PC-3 (cell line): ENCODE data around the gene SEMA4B. TPM values are rescaled to one million over a fixed set of nuclear protein-coding genes. Genes with fewer than 3 reads are reported as not detected.

Source experiments
- ATAC-seq: fragments of 200-7000 bp; cut with Tn5 transposase; 2 replicates; pipeline ENCODE4 v1.9.1; 2020; ENCODE audit warnings: mild to moderate bottlenecking, moderate library complexity
- BruUV-seq: library from RNA; stranded (reverse); fragments of 400-500 nt; replicated peaks from 2 replicates; lab custom pipeline; 2021; lab: Mats Ljungman, UMichigan
- CTCF ChIA-PET: fragments of 300-600 bp; sonication (Branson Sonifier 250); formaldehyde crosslinking; loops from one replicate; lab custom pipeline; 2022; ENCODE audit warnings: antibody characterized with exemption; lab: Charles Lee
- POLR2A ChIA-PET: fragments of 300-600 bp; sonication (Branson Sonifier 250); formaldehyde crosslinking; loops from one replicate; lab custom pipeline; 2022; ENCODE audit warnings: antibody characterized with exemption; ENCODE audit not compliant: unreplicated experiment; lab: Charles Lee
- DNase-seq: peaks from one replicate; pipeline ENCODE4 v3.0.0-alpha.2; 2015
- H2AFZ ChIP-seq: fragments of 300-600 bp; sonication (generic); 2 replicates; pipeline ENCODE4 v1.6.0; 2016; ENCODE audit warnings: antibody characterized with exemption, low read length
- H3F3A ChIP-seq: fragments of 300-600 bp; sonication (generic); one replicate; pipeline ENCODE4 v1.6.0; 2017; ENCODE audit warnings: antibody characterized with exemption, low read length, control low read depth, mild to moderate bottlenecking; ENCODE audit not compliant: unreplicated experiment
- H3K27ac ChIP-seq: fragments of 300-600 bp; sonication (generic); 2 replicates; pipeline ENCODE4 v1.5.1; 2016; ENCODE audit warnings: mild to moderate bottlenecking, low read length
- H3K27me3 ChIP-seq: fragments of 300-600 bp; sonication (generic); 2 replicates; pipeline ENCODE4 v1.6.1; 2016; ENCODE audit warnings: low read length, mixed read lengths
- H3K36me3 ChIP-seq: fragments of 300-600 bp; sonication (generic); 2 replicates; pipeline ENCODE4 v1.6.1; 2016; ENCODE audit warnings: low read depth, mixed run types, low read length, mixed read lengths
- H3K4me1 ChIP-seq: fragments of 300-600 bp; sonication (generic); 2 replicates; pipeline ENCODE4 v1.5.1; 2016; ENCODE audit warnings: low read length; ENCODE audit not compliant: insufficient read depth
- H3K4me2 ChIP-seq: fragments of 300-600 bp; sonication (generic); 2 replicates; pipeline ENCODE4 v1.6.0; 2016; ENCODE audit warnings: low read length
- H3K4me3 ChIP-seq: fragments of 300-600 bp; sonication (generic); 2 replicates; pipeline ENCODE4 v1.5.1; 2016; ENCODE audit warnings: mild to moderate bottlenecking, low read length, mixed read lengths
- H3K79me2 ChIP-seq: fragments of 300-600 bp; sonication (generic); 2 replicates; pipeline ENCODE4 v1.6.1; 2017; ENCODE audit warnings: low read length, mixed read lengths
- H3K9ac ChIP-seq: fragments of 300-600 bp; sonication (generic); 2 replicates; pipeline ENCODE4 v1.6.0; 2016; ENCODE audit warnings: mild to moderate bottlenecking, low read length
- H3K9me2 ChIP-seq: fragments of 300-600 bp; sonication (generic); replicated peaks from 2 replicates; pipeline ENCODE4 v1.6.1; 2016; ENCODE audit warnings: mixed run types, low read length, mixed read lengths
- H3K9me3 ChIP-seq: fragments of 300-600 bp; sonication (generic); 2 replicates; pipeline ENCODE4 v1.6.1; 2016; ENCODE audit warnings: low read length, mixed read lengths
- H4K20me1 ChIP-seq: fragments of 300-600 bp; sonication (generic); 2 replicates; pipeline ENCODE4 v1.6.1; 2016; ENCODE audit warnings: low read length, mixed read lengths
- CTCF ChIP-seq: fragments of 300-600 bp; sonication (generic); conservative IDR thresholded peaks from 2 replicates; pipeline ENCODE4 v1.5.1; 2017; ENCODE audit warnings: antibody characterized with exemption, low read depth, mild to moderate bottlenecking, low read length
- EZH2 ChIP-seq: fragments of 300-600 bp; sonication (generic); IDR thresholded peaks from one replicate; pipeline ENCODE4 v1.6.1; 2017; ENCODE audit warnings: antibody characterized with exemption, mild to moderate bottlenecking, low read length; ENCODE audit not compliant: unreplicated experiment
- EZH2phosphoT487 ChIP-seq: fragments of 300-600 bp; sonication (generic); IDR thresholded peaks from 2 replicates; pipeline ENCODE4 v1.6.1; 2018; ENCODE audit warnings: mild to moderate bottlenecking, antibody characterized with exemption, low read length, borderline replicate concordance
- intact Hi-C: fragments of 100-400 bp; cut with micrococcal nuclease; formaldehyde crosslinking; loops from 2 replicates; pipeline ENCODE4 v1.9.0; 2023
- total RNA-seq: library from RNA; depleted of rRNA; stranded (reverse); fragments of >200 nt; gene quantifications from 2 replicates; pipeline ENCODE4 v1.2.3, GENCODE V29; 2014

Gene SEMA4B
- total RNA-seq, 1 experiment from 2014 or later, result 114 TPM

GRCh38 chr15:90225504-90226234 is 24.5 kb downstream of the SEMA4B start:
- no TSS peak for BruUV-seq
- H3K36me3 ChIP-seq, result peaks cover 81% of the 10 kb centered on the region
- no peak for DNase-seq
- H3K4me2 ChIP-seq, result no peak overlapping the region
- no peak for ATAC-seq
- no peaks in the 10 kb centered on the region for H3K9me3 ChIP-seq
- H3K4me3 ChIP-seq, result no peak overlapping the region
- H3K9ac ChIP-seq, result no peak overlapping the region
- TF ChIP-seq EZH2phosphoT487 (no peak), CTCF (no peak), EZH2 (no peak)
- POLR2A ChIA-PET, result no interaction called here
- no peaks in the 10 kb centered on the region for H3K27me3 ChIP-seq
- no peak overlapping the region for H3K27ac ChIP-seq
- CTCF ChIA-PET, result no interaction called here
- peaks cover 7% of the 10 kb centered on the region for H3K79me2 ChIP-seq
- H4K20me1 ChIP-seq, result no peaks in the 10 kb centered on the region
- H3K9me2 ChIP-seq, result no peaks in the 10 kb centered on the region
- intact Hi-C loops, result no loop called here
- no peak overlapping the region for H2AFZ ChIP-seq
- peaks cover 5% of the 10 kb centered on the region; the same call in 1 of the 2 replicates for H3K4me1 ChIP-seq
- no peaks in the 10 kb centered on the region for H3F3A ChIP-seq

- Histone ChIP-seq H3K4me2 (no peak overlapping the region), H3K9ac (no peak overlapping the region), H3K4me3 (no peak overlapping the region), H3K27ac (no peak overlapping the region), H3K9me3 (no peaks in the 10 kb centered on the region), H3K27me3 (no peaks in the 10 kb centered on the region), H3K79me2 (peaks cover 23% of the 10 kb centered on the region), H3F3A (no peaks in the 10 kb centered on the region), H2AFZ (no peak overlapping the region), H3K36me3 (peaks cover 70% of the 10 kb centered on the region), H4K20me1 (no peaks in the 10 kb centered on the region), H3K9me2 (no peaks in the 10 kb centered on the region), H3K4me1 (peaks cover 16% of the 10 kb centered on the region)
- no peak for ATAC-seq
- POLR2A ChIA-PET, result no interaction called here
- CTCF ChIA-PET, result no interaction called here
- no TSS peak for BruUV-seq
- no peak for DNase-seq
- no peak for TF ChIP-seq CTCF
- no peak for TF ChIP-seq EZH2phosphoT487
- intact Hi-C loops, result no loop called here
These were observed 26.2 kb downstream of the SEMA4B start for GRCh38 chr15:90227336-90227735.
